Measurements from ENCODE around the gene PRKG1. TPM values are rescaled to one million over a fixed set of nuclear protein-coding genes. Genes with fewer than 3 reads are reported as not detected.

PRKG1 gene
- total RNA-seq, 1 experiment from 2014 or later = 10.4 TPM

DNA sequence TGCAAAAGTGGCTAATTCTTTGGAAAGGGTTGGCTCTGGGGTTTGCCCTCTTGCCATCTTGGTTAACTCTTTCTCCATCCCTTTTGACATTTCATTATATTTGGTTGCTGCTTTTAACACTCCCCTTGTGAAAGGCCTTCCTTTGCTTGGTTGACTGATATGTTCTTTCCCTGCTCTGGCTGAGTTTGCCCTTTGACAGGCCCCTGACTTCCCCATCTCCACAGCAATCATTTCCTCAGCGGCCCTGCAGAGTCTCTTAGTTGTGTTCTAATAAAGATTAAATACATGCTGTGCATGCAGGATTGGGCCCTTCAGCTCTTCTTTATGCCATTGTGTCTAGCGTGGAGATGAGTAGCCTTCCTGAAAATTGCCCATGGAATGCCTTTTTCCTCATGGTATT is 709.7 kb downstream of the PRKG1 start:
- Histone ChIP-seq H3K23ac (ENCODE audit: insufficient read length, low read depth, low read length) (no peak overlapping the region), H3K79me1 (ENCODE audit: insufficient read depth, low read depth, low read length, poor library complexity, severe bottlenecking) (no peaks in the 10 kb centered on the region), H2AFZ (ENCODE audit: low read length) (no peak overlapping the region), H3K14ac (ENCODE audit: insufficient read depth, low read length) (no peak overlapping the region), H3K4me1 (ENCODE audit: insufficient read depth, low read length) (no peaks in the 10 kb centered on the region), H3K23me2 (ENCODE audit: insufficient read length, low read depth, low read length, poor library complexity, severe bottlenecking) (no peaks in the 10 kb centered on the region), H3K79me2 (ENCODE audit: insufficient read depth, low read length) (no peaks in the 10 kb centered on the region), H3K4ac (ENCODE audit: low read depth, low read length) (no peak overlapping the region), H2BK120ac (ENCODE audit: low read depth, low read length, poor library complexity, severe bottlenecking) (no peak overlapping the region), H4K91ac (ENCODE audit: insufficient read length, low read depth, low read length) (no peak overlapping the region), H3K27me3 (ENCODE audit: insufficient read depth, low read length) (no peaks in the 10 kb centered on the region), H2BK5ac (ENCODE audit: insufficient read length, low read length) (no peak overlapping the region), H3K4me2 (ENCODE audit: insufficient read depth, insufficient read length, low read length) (no peak overlapping the region), H4K8ac (replicated peaks; ENCODE audit: insufficient read length, low read depth, low read length) (no peak overlapping the region), H3K56ac (ENCODE audit: insufficient read length, low read depth, low read length) (no peak overlapping the region), H4K20me1 (ENCODE audit: control insufficient read depth, insufficient read depth, insufficient read length) (no peaks in the 10 kb centered on the region), H2AK5ac (ENCODE audit: insufficient read length, low read length) (no peak overlapping the region), H3K27ac (ENCODE audit: insufficient read length, low read depth, low read length) (no peak overlapping the region), H3K9ac (ENCODE audit: extremely low read depth, insufficient read length, low read length) (no peak overlapping the region), H2BK12ac (ENCODE audit: insufficient read length, low read depth, low read length) (no peak overlapping the region), H2BK20ac (ENCODE audit: low read depth, low read length, poor library complexity, severe bottlenecking) (no peak overlapping the region), H2BK15ac (ENCODE audit: low read depth, low read length) (no peak overlapping the region), H3K9me3 (ENCODE audit: control insufficient read depth, low read depth, low read length) (no peaks in the 10 kb centered on the region), H3K18ac (ENCODE audit: insufficient read length, low read depth, low read length) (no peak overlapping the region), H3T11ph (ENCODE audit: low read length) (no peak overlapping the region), H4K5ac (ENCODE audit: insufficient read length, low read depth, low read length) (no peak overlapping the region)
- H3K27me3 Mint-ChIP-seq (ENCODE audit: low read depth) = no peaks in the 10 kb centered on the region
- DNase-seq = no peak
- no peaks in the 10 kb centered on the region for H3K9me3 Mint-ChIP-seq
- H3K36me3 Mint-ChIP-seq (ENCODE audit: insufficient read depth in 1 of 3, low read depth in 3 of 3) = no peaks in the 10 kb centered on the region
- H3K27ac Mint-ChIP-seq = no peak overlapping the region
- H3K4me3 Mint-ChIP-seq = no peak overlapping the region
- no peak for TF ChIP-seq CTCF (conservative IDR thresholded peaks at IDR 0.05)
- WGBS (ENCODE audit: extremely low coverage, insufficient read length, low lambda C conversion rate) = no CpG with 5 or more reads among the region's 2 CpGs
- peaks cover 2 to 5% of the 10 kb centered on the region in 2 experiments; a peak in 1 of 4 replicates for H3K4me1 Mint-ChIP-seq

Data from H9 (cell line).